Brain microvascular endothelial cell (primary cell): ENCODE results near the gene ARFIP1.
A peak's percentile ranks its signal among the peaks of the same experiment; 100 is the strongest.

Experiments
- DNase-seq: peaks from one replicate; pipeline ENCODE4 v3.0.0-alpha.2; 2020
- H3K27ac ChIP-seq: fragments of 250-450 bp; sonication (Bioruptor Pico); 2 replicates; pipeline ENCODE4 v1.5.1; 2020; ENCODE audit warnings: mild to moderate bottlenecking, moderate library complexity
- H3K27me3 ChIP-seq: fragments of 250-450 bp; sonication (Bioruptor Pico); replicated peaks from 2 replicates; pipeline ENCODE4 v1.5.1; 2020; ENCODE audit warnings: mild to moderate bottlenecking
- H3K36me3 ChIP-seq: fragments of 250-450 bp; sonication (Bioruptor Pico); replicated peaks from 2 replicates; pipeline ENCODE4 v1.5.1; 2020; ENCODE audit warnings: mild to moderate bottlenecking
- H3K4me3 ChIP-seq: 2 replicates; pipeline ENCODE4 v1.5.1; 2011; ENCODE audit warnings: low read depth, mild to moderate bottlenecking, control low read depth, low read length, moderate library complexity
- CTCF ChIP-seq: IDR thresholded peaks from 2 replicates; pipeline ENCODE4 v1.5.1; 2011; ENCODE audit warnings: low read depth, mild to moderate bottlenecking, moderate library complexity, low read length, control low read depth, inconsistent platforms; ENCODE audit errors: missing control alignments
- in situ Hi-C: cut with HindIII; loops from 2 replicates; pipeline ENCODE4 v1.10.0; 2017; ENCODE audit warnings: low sequenced_read_pairs, low pct_ligation_motif_present

The ARFIP1 gene

DNA sequence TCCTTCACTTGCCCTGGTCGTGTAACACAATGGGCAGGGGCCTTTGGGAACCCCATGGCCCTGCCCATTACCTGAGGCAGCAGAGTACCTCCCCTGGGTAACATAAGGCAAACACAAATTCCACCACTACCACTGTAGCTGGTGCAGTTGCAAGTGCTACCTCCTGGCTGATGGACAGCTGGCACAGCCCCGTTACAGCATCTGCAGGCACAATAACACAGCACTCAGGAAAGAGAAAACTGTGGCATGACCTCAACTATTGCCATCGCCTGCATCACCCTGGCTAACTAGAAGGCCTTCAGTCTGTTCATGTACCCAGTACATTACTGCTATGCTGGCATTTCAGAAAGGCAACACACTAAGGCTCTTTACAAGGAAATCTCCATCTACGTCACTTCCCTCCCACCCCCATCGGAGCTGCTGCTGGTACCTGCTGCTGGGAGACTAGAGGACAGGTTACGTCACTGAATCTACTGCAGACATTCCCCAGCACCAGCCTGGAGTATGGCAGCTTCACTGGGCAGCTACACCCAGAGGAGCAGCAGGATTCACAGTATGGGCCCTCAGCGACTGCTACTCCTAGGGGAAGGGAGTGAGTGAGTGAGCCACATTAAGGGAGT, 39.4 kb downstream of the ARFIP1 start:
- in situ Hi-C loops, result no loop called here
- no peak for DNase-seq
- no peak overlapping the region for H3K4me3 ChIP-seq
- no peak overlapping the region for H3K27ac ChIP-seq
- H3K27me3 ChIP-seq, result no peaks in the 10 kb centered on the region
- H3K36me3 ChIP-seq, result no peaks in the 10 kb centered on the region
- no peak for TF ChIP-seq CTCF

DNA sequence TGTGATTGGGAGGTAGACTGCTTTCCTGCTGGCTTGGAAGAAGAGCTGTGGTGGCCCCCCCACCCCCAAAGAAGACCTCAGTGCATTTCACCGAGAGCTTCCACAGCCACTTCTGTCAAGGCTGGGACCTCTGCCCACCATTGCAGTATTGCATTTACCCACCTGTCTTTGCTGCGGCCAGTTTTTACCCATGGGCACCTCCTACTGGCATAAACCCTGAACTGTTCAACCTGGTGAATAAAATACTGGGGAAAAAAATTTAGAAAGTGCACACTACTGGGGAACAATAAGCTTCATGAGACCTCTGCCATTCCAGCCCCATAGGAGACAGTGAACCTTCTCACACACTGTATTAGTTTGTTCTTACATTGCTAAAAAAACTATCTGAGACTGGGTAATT, 40.3 kb downstream of the ARFIP1 start:
- in situ Hi-C loops, result no loop called here
- no peak for DNase-seq
- H3K27me3 ChIP-seq, result no peaks in the 10 kb centered on the region
- TF ChIP-seq CTCF, result peak; percentile 18
- no peaks in the 10 kb centered on the region for H3K36me3 ChIP-seq
- H3K27ac ChIP-seq, result no peak overlapping the region
- no peak overlapping the region for H3K4me3 ChIP-seq

DNA sequence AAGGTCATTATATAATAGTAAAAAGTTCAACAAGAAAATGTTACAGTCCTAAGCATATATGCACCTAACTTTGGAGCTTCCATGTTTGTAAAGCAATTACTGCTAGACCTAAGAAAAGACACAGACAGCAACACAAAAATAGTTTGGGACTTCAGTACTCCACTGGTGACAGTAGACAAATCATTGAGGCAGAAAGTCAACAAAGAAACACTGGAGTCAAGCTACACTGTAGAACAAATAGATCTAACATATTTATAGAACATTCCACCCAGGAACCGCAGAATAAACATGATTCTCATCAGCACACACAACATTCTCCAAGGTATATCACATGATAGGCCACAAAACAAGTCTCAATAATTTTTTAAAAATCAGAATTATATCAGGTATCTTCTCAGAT, 42.6 kb downstream of the ARFIP1 start:
- in situ Hi-C loops, result no loop called here
- Histone ChIP-seq H3K36me3 (no peaks in the 10 kb centered on the region), H3K27ac (no peak overlapping the region), H3K27me3 (no peaks in the 10 kb centered on the region), H3K4me3 (no peak overlapping the region)
- TF ChIP-seq CTCF, result no peak
- DNase-seq, result no peak

DNA sequence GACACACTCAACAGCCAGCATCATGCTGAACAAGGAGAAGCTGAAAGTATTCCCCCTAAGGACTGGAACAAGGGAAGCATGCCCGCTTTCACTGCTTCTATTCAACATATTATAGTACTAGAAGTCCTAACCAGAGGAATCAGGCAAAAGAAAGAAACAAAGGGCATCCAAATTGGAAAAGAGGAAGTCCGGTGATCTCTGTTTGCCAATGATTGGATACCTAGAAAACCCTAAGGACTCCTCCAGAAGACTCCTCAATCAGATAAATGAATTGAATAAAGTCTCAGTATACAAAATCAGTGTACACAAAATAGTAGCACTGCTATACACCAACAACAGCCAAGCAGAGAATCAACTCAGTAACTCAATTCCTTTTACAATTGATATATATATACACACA, 44.8 kb downstream of the ARFIP1 start:
- in situ Hi-C loops, result no loop called here
- H3K4me3 ChIP-seq, result no peak overlapping the region
- no peak for TF ChIP-seq CTCF
- DNase-seq, result no peak
- no peaks in the 10 kb centered on the region for H3K27me3 ChIP-seq
- H3K36me3 ChIP-seq, result no peaks in the 10 kb centered on the region
- H3K27ac ChIP-seq, result no peak overlapping the region

GRCh38 chr4:152825336-152825735, 45.6 kb downstream of the ARFIP1 start:
- no peak overlapping the region for H3K4me3 ChIP-seq
- H3K27ac ChIP-seq, result no peak overlapping the region
- H3K36me3 ChIP-seq, result no peaks in the 10 kb centered on the region
- no peak for DNase-seq
- in situ Hi-C loops, result no loop called here
- no peak for TF ChIP-seq CTCF
- H3K27me3 ChIP-seq, result no peaks in the 10 kb centered on the region

GRCh38 chr4:152828122-152828521, 48.4 kb downstream of the ARFIP1 start:
- no peak for TF ChIP-seq CTCF
- H3K36me3 ChIP-seq, result no peaks in the 10 kb centered on the region
- no peaks in the 10 kb centered on the region for H3K27me3 ChIP-seq
- in situ Hi-C loops, result no loop called here
- no peak for DNase-seq
- H3K4me3 ChIP-seq, result no peak overlapping the region
- no peak overlapping the region for H3K27ac ChIP-seq
